Measurements from ENCODE around the gene TRERF1. TPM values are rescaled to one million over a fixed set of nuclear protein-coding genes. Genes with fewer than 3 reads are reported as not detected.

The TRERF1 gene
- total RNA-seq, 6 experiments from 2014 or later = 0.29 to 1.2 (median 0.60) TPM

DNA sequence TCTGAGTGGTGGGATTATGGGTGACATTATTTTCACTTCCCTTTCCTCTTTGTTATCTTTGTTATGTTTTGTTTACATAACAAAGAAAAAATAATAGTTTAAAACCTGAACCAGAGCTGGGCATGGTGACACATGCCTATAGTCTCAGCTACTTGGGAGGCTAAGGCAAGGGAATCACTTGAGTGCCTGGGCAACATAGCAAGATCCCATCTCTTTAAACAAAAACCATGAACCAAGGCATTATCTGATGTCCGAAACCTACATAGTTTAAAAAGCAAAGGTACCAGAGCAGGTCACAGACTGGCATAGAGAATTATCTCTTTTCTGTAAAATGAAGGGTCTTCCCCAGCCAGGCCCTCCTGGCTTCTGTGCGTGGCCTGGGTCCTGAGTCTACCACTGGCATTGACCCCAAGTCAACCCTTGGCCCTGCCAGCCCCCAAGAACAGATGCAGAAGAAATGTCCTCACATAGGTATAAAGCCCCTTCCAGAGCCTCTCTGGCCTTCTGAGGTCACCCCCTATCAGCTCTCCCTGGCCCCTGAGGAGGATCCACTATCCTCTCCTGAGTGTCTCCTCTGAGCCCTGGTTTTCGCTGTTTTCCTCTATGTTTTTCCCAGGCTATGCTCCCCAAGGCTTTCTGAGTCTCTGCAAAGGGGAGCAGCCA, 81.3 kb downstream of the TRERF1 start:
- H3K9me3 ChIP-seq = no peaks in the 10 kb centered on the region
- TF ChIP-seq POLR2A (IDR thresholded peaks at IDR 0.05) (no peak), CTCF (IDR thresholded peaks at IDR 0.05) (no peak)
- no peaks in the 10 kb centered on the region for H3K27me3 ChIP-seq
- H3K4me1 ChIP-seq = no peaks in the 10 kb centered on the region
- intact Hi-C loops (cut with DNase I) = no loop called here
- DNase-seq (no peak), ATAC-seq (no peak)
- H3K27ac ChIP-seq = no peak overlapping the region
- no peak overlapping the region for H3K4me3 ChIP-seq
- WGBS (ENCODE audit: insufficient coverage, low coverage, low lambda C conversion rate, missing lambda C conversion rate) = 100% methylated on average over 3 of the region's 3 CpGs
- H3K36me3 ChIP-seq = no peaks in the 10 kb centered on the region

DNA sequence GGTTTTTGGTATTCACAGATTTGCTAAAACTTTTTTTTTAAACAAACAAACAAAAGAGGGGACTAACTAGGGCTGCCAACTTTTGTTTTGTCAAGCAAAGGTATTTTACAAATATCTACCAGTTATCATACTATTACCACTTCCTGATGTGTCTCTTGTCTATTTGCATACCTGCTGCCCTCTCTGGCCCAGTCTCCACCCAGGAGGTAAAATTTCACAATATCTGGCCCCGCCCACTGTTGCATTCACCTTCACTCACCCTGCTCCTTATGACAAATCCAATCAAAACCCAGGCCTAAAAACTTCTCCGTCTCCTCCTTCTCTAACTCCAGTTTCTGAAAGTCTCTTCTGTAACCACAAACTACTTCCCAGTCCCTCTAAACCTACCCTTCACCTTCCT, 82.2 kb downstream of the TRERF1 start:
- TF ChIP-seq POLR2A (IDR thresholded peaks at IDR 0.05) = no peak
- no peaks in the 10 kb centered on the region for H3K27me3 ChIP-seq
- no peaks in the 10 kb centered on the region for H3K4me1 ChIP-seq
- WGBS (ENCODE audit: insufficient coverage, low coverage, low lambda C conversion rate, missing lambda C conversion rate) = 76% methylated on average over 2 of the region's 2 CpGs
- no peak overlapping the region for H3K4me3 ChIP-seq
- H3K9me3 ChIP-seq = no peaks in the 10 kb centered on the region
- ATAC-seq (no peak), DNase-seq (no peak)
- no peak overlapping the region for H3K27ac ChIP-seq
- no peaks in the 10 kb centered on the region for H3K36me3 ChIP-seq
- intact Hi-C loops (cut with DNase I) = no loop called here

DNA sequence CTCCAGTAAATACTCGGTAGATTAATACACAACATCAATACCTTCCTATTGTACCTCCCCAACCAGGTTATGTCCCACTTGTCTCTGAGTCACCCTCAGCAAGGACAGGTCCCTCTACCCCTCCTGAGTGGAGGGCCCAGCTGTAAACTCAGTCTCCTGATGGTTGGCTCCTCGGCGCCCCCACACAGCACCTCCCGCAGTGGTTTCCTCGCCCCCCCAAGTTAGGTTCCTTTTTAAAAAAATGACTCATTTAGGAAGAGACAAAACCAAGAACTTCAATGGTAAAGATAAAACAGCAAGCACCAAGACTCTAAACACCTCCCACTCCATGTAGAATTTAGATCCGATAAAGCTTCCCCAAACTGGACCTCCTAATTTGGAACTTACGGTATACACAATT, 83.5 kb downstream of the TRERF1 start:
- peak overlapping the region in 1 of 3 donors; percentile 28 for H3K27ac ChIP-seq

DNA sequence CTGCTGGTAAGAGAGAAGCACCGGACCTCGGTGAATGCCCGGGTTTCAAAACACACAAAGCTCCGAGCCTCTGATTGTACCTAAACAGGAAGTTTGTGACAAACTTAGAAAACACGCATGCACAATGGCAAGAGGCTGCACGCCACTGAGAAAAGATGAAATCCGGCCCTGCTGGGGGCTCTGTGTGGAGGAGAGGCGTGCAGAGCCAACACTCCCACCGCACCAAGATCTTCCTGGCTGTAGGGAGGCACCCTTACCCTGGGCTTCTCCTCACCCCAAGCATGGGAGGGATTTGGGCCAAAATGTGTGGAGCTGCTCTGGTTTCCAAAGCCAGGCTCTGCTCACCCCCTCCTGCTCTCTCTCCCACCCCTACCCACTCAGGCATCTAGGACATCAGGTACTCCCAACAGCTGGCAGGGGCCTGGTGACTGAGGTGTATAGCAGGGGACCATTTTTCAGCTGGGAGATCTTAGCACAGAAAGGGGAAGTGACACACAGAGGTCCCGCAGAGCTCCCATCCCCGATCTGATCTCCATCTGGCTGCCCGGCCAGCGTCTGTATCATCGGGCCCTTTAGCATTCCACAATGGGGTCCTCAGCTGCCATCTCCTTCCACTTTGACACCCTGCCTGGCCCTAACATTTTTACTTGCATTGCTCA, 84.2 kb downstream of the TRERF1 start:
- intact Hi-C loops (cut with DNase I) = no loop called here
- H3K9me3 ChIP-seq = no peaks in the 10 kb centered on the region
- TF ChIP-seq CTCF (IDR thresholded peaks at IDR 0.05) = no peak
- no peak for TF ChIP-seq POLR2A (IDR thresholded peaks at IDR 0.05)
- no peak overlapping the region for H3K4me3 ChIP-seq
- H3K4me1 ChIP-seq = no peaks in the 10 kb centered on the region
- WGBS (ENCODE audit: insufficient coverage, low coverage, low lambda C conversion rate, missing lambda C conversion rate) = 38% methylated on average over 6 of the region's 14 CpGs
- H3K27ac ChIP-seq = peak overlapping the region; percentile 21 to 47 (median 28)
- H3K27me3 ChIP-seq = no peaks in the 10 kb centered on the region
- DNase-seq = peak in 1 of 3 donors; percentile 26
- ATAC-seq = peak; percentile 35 to 58 (median 50)
- H3K36me3 ChIP-seq = no peaks in the 10 kb centered on the region

More for the DNA sequence above, 83.5 kb downstream of the TRERF1 start:
- Histone ChIP-seq H3K36me3 (no peaks in the 10 kb centered on the region), H3K27me3 (no peaks in the 10 kb centered on the region), H3K9me3 (no peaks in the 10 kb centered on the region), H3K4me3 (no peak overlapping the region), H3K4me1 (no peaks in the 10 kb centered on the region)
- no peak for DNase-seq
- WGBS (ENCODE audit: insufficient coverage, low coverage, low lambda C conversion rate, missing lambda C conversion rate) = 48% methylated on average over 7 of the region's 7 CpGs
- no peak for ATAC-seq
- intact Hi-C loops (cut with DNase I) = no loop called here
- TF ChIP-seq CTCF (IDR thresholded peaks at IDR 0.05) = no peak

- no peaks in the 10 kb centered on the region for H3K9me3 ChIP-seq
- H3K27ac ChIP-seq = peak overlapping the region; percentile 26 to 47 (median 39)
- ATAC-seq (no peak), DNase-seq (no peak)
- no peaks in the 10 kb centered on the region for H3K36me3 ChIP-seq
- no peak overlapping the region for H3K4me3 ChIP-seq
- H3K4me1 ChIP-seq = no peaks in the 10 kb centered on the region
- 25% methylated on average over 1 of the region's 3 CpGs for WGBS (ENCODE audit: insufficient coverage, low coverage, low lambda C conversion rate, missing lambda C conversion rate)
- intact Hi-C loops (cut with DNase I) = no loop called here
- TF ChIP-seq POLR2A (IDR thresholded peaks at IDR 0.05) = no peak
- TF ChIP-seq CTCF (IDR thresholded peaks at IDR 0.05) = no peak
- H3K27me3 ChIP-seq = no peaks in the 10 kb centered on the region
These were observed 84.8 kb downstream of the TRERF1 start for GRCh38 chr6:42366999-42367352.
